Bronchial epithelial cell (primary cell): ENCODE data around the gene CHMP4B. TPM values are rescaled to one million over a fixed set of nuclear protein-coding genes. Genes with fewer than 3 reads are reported as not detected.

ENCODE experiments used
- DNase-seq: peaks from one replicate; pipeline ENCODE4 v3.0.0-alpha.2; 2010; ENCODE audit warnings: low read depth
- FAIRE-seq: peaks from 2 replicates; lab custom pipeline; 2011; peaks lifted over from hg19 to GRCh38; lab: Jason Lieb, UNC
- H3K27me3 ChIP-seq: 2 replicates; pipeline ENCODE4 v1.5.1; 2011; ENCODE audit warnings: low read length; ENCODE audit not compliant: control insufficient read depth, insufficient read depth
- H3K36me3 ChIP-seq: 2 replicates; pipeline ENCODE4 v1.5.1; 2011; ENCODE audit warnings: low read length; ENCODE audit not compliant: control insufficient read depth, insufficient read depth
- H3K4me3 ChIP-seq: 2 replicates; pipeline ENCODE4 v1.5.1; 2011; ENCODE audit warnings: mild to moderate bottlenecking, low read depth, low read length, control low read depth
- CTCF ChIP-seq: IDR thresholded peaks from 2 replicates; pipeline ENCODE4 v1.5.1; 2011; ENCODE audit warnings: mild to moderate bottlenecking, moderate library complexity, low read length, control low read depth, inconsistent platforms; ENCODE audit not compliant: insufficient read depth, severe bottlenecking
- total RNA-seq: library from RNA; depleted of rRNA; stranded (reverse); fragments of >200 nt; gene quantifications from 2 replicates; pipeline ENCODE4 v1.2.1, GENCODE V29; 2014

CHMP4B gene
- total RNA-seq, 1 donor from 2014 or later: 30.5 TPM

GRCh38 chr20:33841436-33841799 is 30.3 kb downstream of the CHMP4B start:
- no peaks in the 10 kb centered on the region for H3K36me3 ChIP-seq
- no peaks in the 10 kb centered on the region for H3K27me3 ChIP-seq
- no peak for TF ChIP-seq CTCF
- DNase-seq (no peak), FAIRE-seq (no peak)
- no peak overlapping the region for H3K4me3 ChIP-seq

- TF ChIP-seq CTCF: no peak
- no peaks in the 10 kb centered on the region for H3K36me3 ChIP-seq
- H3K27me3 ChIP-seq: no peaks in the 10 kb centered on the region
- FAIRE-seq (no peak), DNase-seq (no peak)
- H3K4me3 ChIP-seq: no peak overlapping the region
Observed at GRCh38 chr20:33842346-33842745, 31.2 kb downstream of the CHMP4B start.

GRCh38 chr20:33843050-33843449 is 31.9 kb downstream of the CHMP4B start:
- no peak for TF ChIP-seq CTCF
- FAIRE-seq (no peak), DNase-seq (no peak)
- H3K4me3 ChIP-seq: no peak overlapping the region
- H3K27me3 ChIP-seq: no peaks in the 10 kb centered on the region
- H3K36me3 ChIP-seq: peaks cover 1% of the 10 kb centered on the region

- H3K4me3 ChIP-seq: no peak overlapping the region
- no peaks in the 10 kb centered on the region for H3K27me3 ChIP-seq
- peaks cover 5% of the 10 kb centered on the region for H3K36me3 ChIP-seq
- TF ChIP-seq CTCF: no peak
- DNase-seq (no peak), FAIRE-seq (no peak)
Observed at GRCh38 chr20:33843854-33844253, 32.7 kb downstream of the CHMP4B start.

- Histone ChIP-seq H3K4me3 (no peak overlapping the region), H3K27me3 (no peaks in the 10 kb centered on the region), H3K36me3 (peaks cover 13% of the 10 kb centered on the region)
- DNase-seq (no peak), FAIRE-seq (no peak)
- no peak for TF ChIP-seq CTCF
Observed at GRCh38 chr20:33846291-33846935, 35.3 kb downstream of the CHMP4B start.

- TF ChIP-seq CTCF: no peak
- FAIRE-seq (no peak), DNase-seq (no peak)
- Histone ChIP-seq H3K4me3 (no peak overlapping the region), H3K27me3 (no peaks in the 10 kb centered on the region), H3K36me3 (peaks cover 16% of the 10 kb centered on the region)
Observed at GRCh38 chr20:33847006-33847405, 35.9 kb downstream of the CHMP4B start.
